Adrenal gland (tissue), 12 donors: Measurements from ENCODE around the gene NUP210. TPM values are rescaled to one million over a fixed set of nuclear protein-coding genes. Genes with fewer than 3 reads are reported as not detected.

ENCODE experiments used
- DNase-seq, 7 donors: peaks; one replicate each; pipeline ENCODE4 v3.0.0-alpha.2; 2019 to 2020
- H3K27ac ChIP-seq, 5 donors: fragments of 200-600 bp; sonication (generic) in 4 of 5; 1 replicate in 3 of 5; 2 replicates in 2 of 5; pipeline versions ENCODE4 v1.5.1 to v1.8.0; 2016 to 2020; ENCODE audit warnings: mild to moderate bottlenecking in 1 of 5
- H3K27me3 ChIP-seq: fragments of 200-600 bp; 2 replicates; pipeline ENCODE4 v1.8.0; 2021
- H3K36me3 ChIP-seq, 2 donors: fragments of 200-600 bp; replicated peaks in 1 of 2; 1 replicate in 1 of 2; 2 replicates in 1 of 2; pipeline versions ENCODE4 v1.5.1 to v1.8.0; 2018 to 2022
- H3K4me1 ChIP-seq, 2 donors: fragments of 200-600 bp; replicated peaks in 1 of 2; 1 replicate in 1 of 2; 2 replicates in 1 of 2; pipeline versions ENCODE4 v1.5.1 to v1.8.0; 2018 to 2021
- H3K4me3 ChIP-seq, 4 donors: fragments of 200-600 bp; sonication (generic) in 3 of 4; one replicate each; pipeline ENCODE4 v1.5.1; 2016 to 2018
- H3K9me3 ChIP-seq, 3 donors: fragments of 200-600 bp; sonication (generic) in 1 of 3; replicated peaks in 1 of 3; 1 replicate in 2 of 3; 2 replicates in 1 of 3; pipeline versions ENCODE4 v1.5.1 to v1.8.0; 2016 to 2021
- CTCF ChIP-seq, 6 experiments: fragments of 450-650 bp in 4 of 6; fragments of 200-600 bp in 2 of 6; sonication (generic) in 1 of 6; IDR thresholded peaks; 1 replicate in 5 of 6; 2 replicates in 1 of 6; pipeline versions ENCODE4 v1.5.1 to v1.8.0; 2016 to 2021; ENCODE audit warnings: antibody characterized with exemption in 6 of 6, mild to moderate bottlenecking in 2 of 6, moderate library complexity in 1 of 6
- POLR2A ChIP-seq, 2 donors: fragments of 450-650 bp; IDR thresholded peaks; one replicate each; pipeline ENCODE4 v1.6.1; 2017; ENCODE audit warnings: antibody characterized with exemption in 2 of 2, mild to moderate bottlenecking in 2 of 2, moderate library complexity in 1 of 2
- WGBS, 4 donors: extraction: QIAGEN DNeasy Blood & Tissue Kit in 2 of 4; methylation state at CpG; one replicate each; pipeline versions ENCODE4 v1.1.5 to v1.1.7; 2013 to 2017; 5-methylcytosine and 5-hydroxymethylcytosine counted together
- intact Hi-C, 2 donors: fragments of 100-400 bp; cut with DNase I; formaldehyde crosslinking; loops; one replicate each; pipeline versions ENCODE4 v1.14.1 to v1.15.0; 2022 to 2023
- polyA plus RNA-seq, 3 donors: library from polyadenylated mRNA; stranded (reverse); fragments of 200-250 nt in 2 of 3; fragments of 350-450 nt in 1 of 3; fragmentation: Illumina TruSeq in 1 of 3; extraction: RNeasy Lipid Tissue Mini Kit (QIAGEN cat#74804) in 1 of 3; gene quantifications; one replicate each; pipeline ENCODE4 v1.2.3, GENCODE V29; 2013 to 2014
- total RNA-seq, 9 donors: library from RNA; depleted of rRNA in 4 of 9; stranded (reverse); fragments of >200 nt in 4 of 9; fragments of 120-200 nt in 1 of 9; fragmentation: NEBNext Ultra II Directional in 1 of 9; extraction: Animal tissue kit (Norgen Biotek cat#: 25700) in 1 of 9; gene quantifications; one replicate each; pipeline versions ENCODE4 v1.1.0 to v1.2.4, GENCODE V29; 2013 to 2023
- donor health status: healthy with polysubstance abuse.
- donor health status: Bipolar disorder and iron deficiency.
- donor health status: DM: yes; HTN: yes; CAD: no.
- donor health status: DM: no; HTN: no; CAD: no.
- donor health status: DM: no; HTN: no; CAD: no.
- donor health status: DM: yes; HTN: yes; CAD: no.

Gene NUP210
- total and polyA plus RNA-seq, 12 donors, result 3.0 to 15.8 (median 8.6) TPM

GRCh38 chr3:13414040-13414729 is 5.9 kb downstream of the NUP210 start:
- Histone ChIP-seq H3K9me3 (no peaks in the 10 kb centered on the region), H3K4me3 (no peak overlapping the region), H3K4me1 (peaks cover 1 to 7% of the 10 kb centered on the region in 2 donors), H3K36me3 (no peaks in the 10 kb centered on the region), H3K27ac (peak overlapping the region in 1 of 5 donors; percentile 80), H3K27me3 (no peaks in the 10 kb centered on the region)
- WGBS, 4 donors, result 67 to 75% (median 72%) methylated on average over 12 to 14 of the region's 14 CpGs
- intact Hi-C loops, result no loop called here
- peak in 4 of 7 donors; percentile 30 to 59 (median 46) for DNase-seq
- no peak for TF ChIP-seq POLR2A (IDR thresholded peaks at IDR 0.05)
- no peak for TF ChIP-seq CTCF (IDR thresholded peaks at IDR 0.05)

- Histone ChIP-seq H3K27me3 (no peaks in the 10 kb centered on the region), H3K9me3 (peaks cover 0 to 11% (median 0%) of the 10 kb centered on the region in 3 donors), H3K4me1 (no peaks in the 10 kb centered on the region), H3K27ac (no peak overlapping the region), H3K36me3 (no peaks in the 10 kb centered on the region), H3K4me3 (no peak overlapping the region)
- intact Hi-C loops, result no loop called here
- no peak for TF ChIP-seq CTCF (IDR thresholded peaks at IDR 0.05)
- no peak for TF ChIP-seq POLR2A (IDR thresholded peaks at IDR 0.05)
- 92 to 95% (median 94%) methylated on average over 6 of the region's 6 CpGs for WGBS, 4 donors
- DNase-seq, result no peak
Measured at GRCh38 chr3:13411186-13411860, 8.8 kb downstream of the NUP210 start.

- Histone ChIP-seq H3K4me3 (no peak overlapping the region), H3K36me3 (no peaks in the 10 kb centered on the region), H3K27ac (no peak overlapping the region), H3K9me3 (peaks cover 0 to 11% (median 0%) of the 10 kb centered on the region in 3 donors), H3K27me3 (no peaks in the 10 kb centered on the region), H3K4me1 (no peaks in the 10 kb centered on the region)
- DNase-seq, result no peak
- WGBS, 4 donors, result 75 to 98% (median 94%) methylated on average over 2 of the region's 2 CpGs
- TF ChIP-seq CTCF (IDR thresholded peaks at IDR 0.05), result no peak
- no peak for TF ChIP-seq POLR2A (IDR thresholded peaks at IDR 0.05)
- intact Hi-C loops, result no loop called here
Measured at GRCh38 chr3:13408890-13409289, 11.2 kb downstream of the NUP210 start.

DNA sequence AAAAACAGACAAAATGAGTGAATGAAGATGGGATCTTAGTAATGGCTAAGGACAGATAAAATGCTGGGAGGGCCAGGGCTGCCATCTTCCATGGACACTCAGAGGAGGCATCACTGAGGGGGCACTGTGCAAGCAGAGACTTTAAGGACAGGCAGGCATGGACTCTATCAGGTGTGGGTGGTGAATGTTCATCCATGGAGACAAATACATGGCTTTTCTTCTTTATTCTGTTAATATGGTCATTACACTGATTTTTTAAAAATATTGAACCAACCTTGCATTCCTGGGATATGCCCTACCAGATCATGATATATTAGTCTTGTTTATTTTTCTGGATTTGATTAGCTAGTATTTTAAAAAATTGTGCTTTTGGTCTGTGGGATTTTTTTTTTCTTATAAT is 12.2 kb downstream of the NUP210 start:
- intact Hi-C loops, result no loop called here
- no peak overlapping the region for H3K27ac ChIP-seq
- no peaks in the 10 kb centered on the region for H3K27me3 ChIP-seq
- no peak for DNase-seq
- H3K4me3 ChIP-seq, result no peak overlapping the region
- peaks cover 0 to 11% (median 0%) of the 10 kb centered on the region in 3 donors for H3K9me3 ChIP-seq
- H3K36me3 ChIP-seq, result no peaks in the 10 kb centered on the region
- H3K4me1 ChIP-seq, result no peaks in the 10 kb centered on the region
- no peak for TF ChIP-seq CTCF (IDR thresholded peaks at IDR 0.05)
- no peak for TF ChIP-seq POLR2A (IDR thresholded peaks at IDR 0.05)
